Coronary artery (tissue), 2 donors: ENCODE measurements around the gene GATAD2A.
A peak's percentile ranks its signal among the peaks of the same experiment; 100 is the strongest.

Source experiments
- DNase-seq: peaks from one replicate; pipeline ENCODE4 v3.0.0-alpha.2; 2017; ENCODE audit warnings: low spot score
- H3K27ac ChIP-seq, 2 donors: fragments of 200-600 bp; sonication (generic); one replicate each; pipeline ENCODE4 v1.5.1; 2016 to 2019
- H3K4me3 ChIP-seq: fragments of 200-600 bp; sonication (generic); 2 replicates; pipeline ENCODE4 v1.5.1; 2016; ENCODE audit warnings: mild to moderate bottlenecking, moderate library complexity
- CTCF ChIP-seq: fragments of 200-600 bp; sonication (generic); IDR thresholded peaks from one replicate; pipeline ENCODE4 v1.5.1; 2019; ENCODE audit warnings: antibody characterized with exemption

GATAD2A gene

GRCh38 chr19:19551853-19552192 lies 146.3 kb downstream of the GATAD2A start:
- H3K4me3 ChIP-seq, result no peak overlapping the region
- H3K27ac ChIP-seq, result no peak overlapping the region
- TF ChIP-seq CTCF, result no peak
- no peak for DNase-seq

DNA sequence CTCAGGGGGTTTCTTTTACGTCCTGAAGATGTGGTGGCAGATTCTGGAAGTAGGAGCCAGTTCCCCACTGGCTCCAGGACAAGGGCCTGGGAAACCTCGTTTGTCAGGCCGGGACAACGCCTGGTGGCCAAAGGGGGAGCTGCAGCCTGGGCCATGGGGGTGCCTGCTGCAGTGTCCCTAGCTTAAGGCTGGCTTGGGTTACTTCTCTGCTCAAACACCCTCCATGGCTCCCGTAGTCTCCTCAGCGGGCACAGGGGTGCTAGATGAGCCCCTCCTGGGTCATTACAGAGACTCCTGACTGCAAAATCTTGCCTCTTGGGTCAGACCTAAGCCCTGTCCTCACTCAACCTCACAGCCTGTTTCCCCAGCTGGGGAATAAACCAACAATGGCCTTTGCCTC lies 147.3 kb downstream of the GATAD2A start:
- DNase-seq, result no peak
- TF ChIP-seq CTCF, result no peak
- Histone ChIP-seq H3K27ac (no peak overlapping the region), H3K4me3 (no peak overlapping the region)

- H3K27ac ChIP-seq, result no peak overlapping the region
- no peak overlapping the region for H3K4me3 ChIP-seq
- no peak for DNase-seq
- TF ChIP-seq CTCF, result no peak
Measured at GRCh38 chr19:19553670-19554069, 148.2 kb downstream of the GATAD2A start.

DNA sequence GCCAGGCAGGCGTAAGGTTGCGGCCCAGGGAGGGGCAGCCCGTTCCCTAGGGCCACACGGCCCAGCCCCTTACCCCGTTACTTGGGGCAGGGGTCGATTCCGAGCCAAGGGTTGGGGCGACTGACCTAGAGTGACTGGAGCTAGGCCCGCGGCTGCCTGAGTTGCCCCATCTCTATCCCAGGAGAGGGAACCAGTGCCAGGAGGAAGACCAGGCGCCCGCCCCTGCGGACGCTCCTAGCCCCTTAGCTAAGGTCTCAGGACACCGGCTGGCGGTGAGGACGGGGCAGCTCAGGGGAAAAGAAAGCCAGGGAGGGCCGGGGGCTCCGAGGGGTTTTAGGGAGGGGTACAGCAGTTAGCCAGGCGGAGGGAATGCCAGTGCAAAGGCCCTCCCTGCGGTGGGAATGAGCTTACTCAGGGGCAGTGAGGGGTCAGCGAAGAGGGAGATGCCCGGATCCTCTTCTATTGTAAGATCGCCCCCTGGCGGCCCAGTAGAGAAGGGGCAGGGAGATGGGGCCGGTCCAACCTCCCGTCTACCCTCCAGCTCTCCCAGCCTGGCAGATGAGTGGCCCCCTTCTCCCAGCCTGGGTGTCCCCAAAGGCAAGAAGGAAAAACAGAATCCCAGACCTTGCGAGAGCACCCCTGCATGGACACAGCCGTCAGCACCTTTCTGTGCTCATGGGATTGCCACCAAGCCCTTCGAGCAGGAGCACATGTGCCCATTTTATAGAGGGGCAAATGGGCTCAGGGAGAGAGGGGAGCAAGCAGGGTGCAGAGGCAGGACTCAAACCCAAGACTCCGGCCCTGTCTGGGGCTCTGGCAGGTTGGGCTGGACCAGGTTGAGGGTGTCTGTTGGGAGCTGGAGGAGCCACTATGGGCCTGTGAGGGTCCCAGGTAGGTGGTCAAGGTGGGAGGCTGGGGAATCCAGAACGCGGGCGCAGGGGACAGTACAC lies 148.9 kb downstream of the GATAD2A start:
- DNase-seq, result no peak

GRCh38 chr19:19558055-19558454 lies 152.6 kb downstream of the GATAD2A start:
- no peak for TF ChIP-seq CTCF
- no peak for DNase-seq
- Histone ChIP-seq H3K27ac (no peak overlapping the region), H3K4me3 (no peak overlapping the region)

More for the DNA sequence above, 148.9 kb downstream of the GATAD2A start:
- Histone ChIP-seq H3K27ac (no peak overlapping the region), H3K4me3 (no peak overlapping the region)
- TF ChIP-seq CTCF, result peak; percentile 50
